HCT116 (cell line): ENCODE results near the gene SMC6. TPM values are rescaled to one million over a fixed set of nuclear protein-coding genes. Genes with fewer than 3 reads are reported as not detected.

Experiments used
- ATAC-seq: fragments of 200-7000 bp; cut with Tn5 transposase; 2 replicates; pipeline ENCODE4 v1.9.1; 2020; ENCODE audit warnings: mild to moderate bottlenecking, moderate library complexity
- BruUV-seq: library from RNA; stranded (reverse); fragments of 400-500 nt; replicated peaks from 2 replicates; lab custom pipeline; 2021; lab: Mats Ljungman, UMichigan
- CTCF ChIA-PET: fragments of 300-600 bp; sonication (Branson Sonifier 250); formaldehyde crosslinking; loops from one replicate; lab custom pipeline; 2021; ENCODE audit warnings: antibody characterized with exemption; lab: Charles Lee
- POLR2A ChIA-PET: fragments of 300-600, 350-600 bp; sonication (Branson Sonifier 250); formaldehyde crosslinking; loops from one replicate; lab custom pipeline; 2021; ENCODE audit warnings: antibody characterized with exemption; lab: Charles Lee
- RAD21 ChIA-PET, 2 experiments: fragments of 300-600 bp; sonication (Branson Sonifier 250); formaldehyde crosslinking; loops; one replicate each; lab custom pipeline; 2023; ENCODE audit warnings: low total read pairs in 2 of 2; ENCODE audit not compliant: uncharacterized antibody in 2 of 2, unreplicated experiment in 2 of 2, low non-redundant PET in 1 of 2; lab: Charles Lee
- DNase-seq: peaks from one replicate; pipeline ENCODE4 v3.0.0-alpha.2; 2010; ENCODE audit warnings: low read depth, low spot score
- H2AFZ ChIP-seq: fragments of 200-600 bp; shearing (Covaris generic), sonication (generic); 2 replicates; pipeline ENCODE4 v1.6.1; 2017; ENCODE audit warnings: low read depth, mixed run types, mixed read lengths, antibody characterized with exemption, low read length; ENCODE audit not compliant: poor library complexity, severe bottlenecking
- H3K27ac ChIP-seq: 2 replicates; pipeline ENCODE4 v1.5.1; 2012; ENCODE audit warnings: low read depth, low read length
- H3K27me3 ChIP-seq: fragments of 200-600 bp; sonication (generic); 2 replicates; pipeline ENCODE4 v1.6.1; 2016; ENCODE audit warnings: mixed run types, low read length, mixed read lengths; ENCODE audit not compliant: insufficient read depth
- H3K36me3 ChIP-seq, 2 experiments: fragments of 200-500 bp in 1 of 2; fragments of 200-600 bp in 1 of 2; sonication (Bioruptor generic) in 1 of 2; sonication (generic) in 1 of 2; 2 replicates each; pipeline versions ENCODE4 v1.5.1 to v1.6.1; 2014 to 2016; ENCODE audit warnings: low read length in 2 of 2, inconsistent platforms in 1 of 2, mixed read lengths in 1 of 2, mixed run types in 1 of 2; ENCODE audit not compliant: insufficient read depth in 2 of 2, control insufficient read depth in 1 of 2
- H3K4me1 ChIP-seq, 2 experiments: fragments of 200-600 bp in 1 of 2; sonication (generic) in 1 of 2; 2 replicates each; pipeline versions ENCODE4 v1.5.1 to v1.6.1; 2012 to 2017; ENCODE audit warnings: low read length in 2 of 2, inconsistent platforms in 1 of 2, mild to moderate bottlenecking in 1 of 2, mixed read lengths in 1 of 2, mixed run types in 1 of 2, moderate library complexity in 1 of 2; ENCODE audit not compliant: insufficient read depth in 2 of 2, control insufficient read depth in 1 of 2
- H3K4me2 ChIP-seq: fragments of 200-600 bp; sonication (generic); 2 replicates; pipeline ENCODE4 v1.6.1; 2017; ENCODE audit warnings: mixed run types, low read length, mixed read lengths
- H3K4me3 ChIP-seq, 2 experiments: fragments of 200-600 bp in 1 of 2; sonication (generic) in 1 of 2; replicated peaks in 1 of 2; 2 replicates each; pipeline ENCODE4 v1.5.1; 2011 to 2016; ENCODE audit warnings: low read length in 2 of 2, control low read depth in 1 of 2, low read depth in 1 of 2, mild to moderate bottlenecking in 1 of 2, mixed read lengths in 1 of 2, mixed run types in 1 of 2
- H3K79me2 ChIP-seq: fragments of 200-600 bp; sonication (generic); 2 replicates; pipeline ENCODE4 v1.6.1; 2017; ENCODE audit warnings: mild to moderate bottlenecking, mixed run types, low read length, moderate library complexity, mixed read lengths; ENCODE audit not compliant: insufficient read depth
- H3K9ac ChIP-seq: fragments of 200-600 bp; sonication (generic); 2 replicates; pipeline ENCODE4 v1.6.1; 2016; ENCODE audit warnings: low read length, mixed read lengths
- H3K9me2 ChIP-seq: fragments of 200-600 bp; sonication (generic), shearing (Covaris generic); 2 replicates; pipeline ENCODE4 v1.6.1; 2017; ENCODE audit warnings: mixed run types, mild to moderate bottlenecking, moderate library complexity; ENCODE audit not compliant: insufficient read depth
- H3K9me3 ChIP-seq, 2 experiments: fragments of 200-500 bp in 1 of 2; fragments of 200-600 bp in 1 of 2; sonication (Bioruptor generic) in 1 of 2; sonication (generic) in 1 of 2; 2 replicates each; pipeline ENCODE4 v1.6.1; 2014 to 2017; ENCODE audit warnings: low read length in 2 of 2, mixed read lengths in 2 of 2, inconsistent platforms in 1 of 2, low read depth in 1 of 2, mild to moderate bottlenecking in 1 of 2, mixed run types in 1 of 2, moderate library complexity in 1 of 2; ENCODE audit not compliant: control insufficient read depth in 1 of 2, insufficient read depth in 1 of 2
- H4K20me1 ChIP-seq: fragments of 200-600 bp; sonication (generic), shearing (Covaris generic); 2 replicates; pipeline ENCODE4 v1.6.1; 2017; ENCODE audit warnings: mixed run types, mild to moderate bottlenecking, moderate library complexity; ENCODE audit not compliant: insufficient read depth
- CEBPB ChIP-seq: IDR thresholded peaks from 2 replicates; pipeline ENCODE4 v1.6.1; 2012; ENCODE audit warnings: low read depth
- ELF1 ChIP-seq: IDR thresholded peaks from 2 replicates; pipeline ENCODE4 v1.6.1; 2012; ENCODE audit warnings: low read depth, borderline replicate concordance
- EZH2 ChIP-seq: fragments of 200-600 bp; sonication (generic); IDR thresholded peaks from 2 replicates; pipeline ENCODE4 v1.6.1; 2017; ENCODE audit warnings: antibody characterized with exemption, mixed run types
- RAD21 ChIP-seq: IDR thresholded peaks from 2 replicates; pipeline ENCODE4 v1.6.1; 2012; ENCODE audit warnings: low read depth, mild to moderate bottlenecking
- SP1 ChIP-seq: IDR thresholded peaks from 2 replicates; pipeline ENCODE4 v1.6.1; 2012; ENCODE audit warnings: low read depth
- YY1 ChIP-seq: IDR thresholded peaks from 2 replicates; pipeline ENCODE4 v1.6.1; 2011; ENCODE audit warnings: low read length, low read depth, moderate library complexity, mild to moderate bottlenecking; ENCODE audit not compliant: insufficient replicate concordance; ENCODE audit errors: extremely low read depth
- ZFX ChIP-seq: fragments of 450-650 bp; IDR thresholded peaks from 2 replicates; pipeline ENCODE4 v1.6.1; 2017
- ZNF274 ChIP-seq: fragments of 200-500 bp; sonication (Bioruptor generic); IDR thresholded peaks from 2 replicates; pipeline ENCODE4 v1.6.1; 2014; ENCODE audit warnings: mild to moderate bottlenecking, low read depth, low read length, inconsistent platforms
- intact Hi-C: fragments of 100-400 bp; cut with micrococcal nuclease; formaldehyde crosslinking; loops from 2 replicates; pipeline ENCODE4 v1.10.0; 2022
- total RNA-seq: library from RNA; stranded (reverse); gene quantifications from one replicate; pipeline ENCODE4 v1.2.1, GENCODE V29; 2021; ENCODE audit not compliant: unreplicated experiment
- TF ChIP-seq, protein P1 (sequence below): IDR thresholded peaks from 2 replicates; pipeline ENCODE4 v1.6.1; 2012
- TF ChIP-seq, protein P2 (sequence below): IDR thresholded peaks from 2 replicates; pipeline ENCODE4 v1.6.1; 2012; ENCODE audit warnings: low read depth
- TF ChIP-seq, protein P3 (sequence below): IDR thresholded peaks from 2 replicates; pipeline ENCODE4 v1.6.1; 2011; ENCODE audit warnings: mild to moderate bottlenecking, low read length, moderate library complexity; ENCODE audit not compliant: insufficient replicate concordance; ENCODE audit errors: extremely low read depth

Gene SMC6
- total RNA-seq, 1 experiment from 2014 or later: 26.4 TPM

DNA sequence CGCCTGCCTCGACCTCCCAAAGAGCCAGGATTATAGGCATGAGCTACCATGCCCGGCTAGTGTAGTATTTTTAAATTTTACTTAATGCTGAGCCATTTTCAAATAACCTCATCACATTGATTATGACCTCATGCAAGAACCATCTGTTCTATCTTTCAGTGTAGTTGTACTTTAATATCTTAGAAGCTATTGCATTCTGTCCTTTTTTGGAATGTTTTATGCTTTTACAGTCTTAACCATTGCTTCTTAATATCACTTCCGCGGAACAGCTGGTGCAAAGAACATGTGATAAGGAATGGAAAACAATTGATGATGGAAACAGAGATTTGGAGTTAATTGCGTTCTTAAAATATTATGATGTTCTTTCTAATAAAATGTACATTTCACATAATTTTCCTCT, 3.1 kb upstream of the SMC6 start:
- ChIA-PET RAD21 (no interaction called here), POLR2A (no interaction called here), CTCF (no interaction called here)
- intact Hi-C loops: no loop called here
- TF ChIP-seq ELF1 (no peak), SP1 (no peak), YY1 (no peak), EZH2 (no peak), CEBPB (no peak), ZNF274 (no peak), ZFX (no peak), RAD21 (no peak)
- TF ChIP-seq, protein P1, sequence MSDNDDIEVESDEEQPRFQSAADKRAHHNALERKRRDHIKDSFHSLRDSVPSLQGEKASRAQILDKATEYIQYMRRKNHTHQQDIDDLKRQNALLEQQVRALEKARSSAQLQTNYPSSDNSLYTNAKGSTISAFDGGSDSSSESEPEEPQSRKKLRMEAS: no peak
- TF ChIP-seq, protein P2, sequence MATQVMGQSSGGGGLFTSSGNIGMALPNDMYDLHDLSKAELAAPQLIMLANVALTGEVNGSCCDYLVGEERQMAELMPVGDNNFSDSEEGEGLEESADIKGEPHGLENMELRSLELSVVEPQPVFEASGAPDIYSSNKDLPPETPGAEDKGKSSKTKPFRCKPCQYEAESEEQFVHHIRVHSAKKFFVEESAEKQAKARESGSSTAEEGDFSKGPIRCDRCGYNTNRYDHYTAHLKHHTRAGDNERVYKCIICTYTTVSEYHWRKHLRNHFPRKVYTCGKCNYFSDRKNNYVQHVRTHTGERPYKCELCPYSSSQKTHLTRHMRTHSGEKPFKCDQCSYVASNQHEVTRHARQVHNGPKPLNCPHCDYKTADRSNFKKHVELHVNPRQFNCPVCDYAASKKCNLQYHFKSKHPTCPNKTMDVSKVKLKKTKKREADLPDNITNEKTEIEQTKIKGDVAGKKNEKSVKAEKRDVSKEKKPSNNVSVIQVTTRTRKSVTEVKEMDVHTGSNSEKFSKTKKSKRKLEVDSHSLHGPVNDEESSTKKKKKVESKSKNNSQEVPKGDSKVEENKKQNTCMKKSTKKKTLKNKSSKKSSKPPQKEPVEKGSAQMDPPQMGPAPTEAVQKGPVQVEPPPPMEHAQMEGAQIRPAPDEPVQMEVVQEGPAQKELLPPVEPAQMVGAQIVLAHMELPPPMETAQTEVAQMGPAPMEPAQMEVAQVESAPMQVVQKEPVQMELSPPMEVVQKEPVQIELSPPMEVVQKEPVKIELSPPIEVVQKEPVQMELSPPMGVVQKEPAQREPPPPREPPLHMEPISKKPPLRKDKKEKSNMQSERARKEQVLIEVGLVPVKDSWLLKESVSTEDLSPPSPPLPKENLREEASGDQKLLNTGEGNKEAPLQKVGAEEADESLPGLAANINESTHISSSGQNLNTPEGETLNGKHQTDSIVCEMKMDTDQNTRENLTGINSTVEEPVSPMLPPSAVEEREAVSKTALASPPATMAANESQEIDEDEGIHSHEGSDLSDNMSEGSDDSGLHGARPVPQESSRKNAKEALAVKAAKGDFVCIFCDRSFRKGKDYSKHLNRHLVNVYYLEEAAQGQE: no peak
- TF ChIP-seq, protein P3, sequence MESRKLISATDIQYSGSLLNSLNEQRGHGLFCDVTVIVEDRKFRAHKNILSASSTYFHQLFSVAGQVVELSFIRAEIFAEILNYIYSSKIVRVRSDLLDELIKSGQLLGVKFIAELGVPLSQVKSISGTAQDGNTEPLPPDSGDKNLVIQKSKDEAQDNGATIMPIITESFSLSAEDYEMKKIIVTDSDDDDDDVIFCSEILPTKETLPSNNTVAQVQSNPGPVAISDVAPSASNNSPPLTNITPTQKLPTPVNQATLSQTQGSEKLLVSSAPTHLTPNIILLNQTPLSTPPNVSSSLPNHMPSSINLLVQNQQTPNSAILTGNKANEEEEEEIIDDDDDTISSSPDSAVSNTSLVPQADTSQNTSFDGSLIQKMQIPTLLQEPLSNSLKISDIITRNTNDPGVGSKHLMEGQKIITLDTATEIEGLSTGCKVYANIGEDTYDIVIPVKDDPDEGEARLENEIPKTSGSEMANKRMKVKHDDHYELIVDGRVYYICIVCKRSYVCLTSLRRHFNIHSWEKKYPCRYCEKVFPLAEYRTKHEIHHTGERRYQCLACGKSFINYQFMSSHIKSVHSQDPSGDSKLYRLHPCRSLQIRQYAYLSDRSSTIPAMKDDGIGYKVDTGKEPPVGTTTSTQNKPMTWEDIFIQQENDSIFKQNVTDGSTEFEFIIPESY: no peak
- Histone ChIP-seq H3K9ac (no peak overlapping the region), H3K79me2 (peaks cover 80% of the 10 kb centered on the region), H3K4me1 (peaks cover 8 to 21% of the 10 kb centered on the region in 2 experiments; a peak in 3 of 4 replicates), H3K36me3 (no peaks in the 10 kb centered on the region), H2AFZ (no peak overlapping the region), H3K9me2 (no peaks in the 10 kb centered on the region), H4K20me1 (no peaks in the 10 kb centered on the region; the same call in 1 of the 2 replicates), H3K27ac (no peak overlapping the region), H3K27me3 (no peaks in the 10 kb centered on the region), H3K9me3 (no peaks in the 10 kb centered on the region), H3K4me3 (no peak overlapping the region), H3K4me2 (no peak overlapping the region)
- no peak for ATAC-seq
- no TSS peak for BruUV-seq
- no peak for DNase-seq
